Endothelial cell of hepatic sinusoid (primary cell): ENCODE results near the gene BACH2.

Experiments used
- in situ Hi-C: cut with HindIII; loops from 2 replicates; pipeline ENCODE4 v1.10.0; 2017; ENCODE audit warnings: low sequenced_read_pairs

BACH2 gene

GRCh38 chr6:90284236-90285041 is 12.2 kb downstream of the BACH2 start:
- in situ Hi-C loops: loop anchor here (5.0 to 25.0 kb wide), 2 partner anchors 72 to 322 kb away; no protein-coding TSS in a partner anchor

- in situ Hi-C loops: loop anchor here (25.0 kb wide), 1 partner anchor 320 kb away; no protein-coding TSS in a partner anchor
Measured at GRCh38 chr6:90282265-90282664, 14.4 kb downstream of the BACH2 start.

GRCh38 chr6:90278129-90278528 is 18.5 kb downstream of the BACH2 start:
- in situ Hi-C loops: loop anchor here (25.0 kb wide), 1 partner anchor 316 kb away; no protein-coding TSS in a partner anchor

DNA sequence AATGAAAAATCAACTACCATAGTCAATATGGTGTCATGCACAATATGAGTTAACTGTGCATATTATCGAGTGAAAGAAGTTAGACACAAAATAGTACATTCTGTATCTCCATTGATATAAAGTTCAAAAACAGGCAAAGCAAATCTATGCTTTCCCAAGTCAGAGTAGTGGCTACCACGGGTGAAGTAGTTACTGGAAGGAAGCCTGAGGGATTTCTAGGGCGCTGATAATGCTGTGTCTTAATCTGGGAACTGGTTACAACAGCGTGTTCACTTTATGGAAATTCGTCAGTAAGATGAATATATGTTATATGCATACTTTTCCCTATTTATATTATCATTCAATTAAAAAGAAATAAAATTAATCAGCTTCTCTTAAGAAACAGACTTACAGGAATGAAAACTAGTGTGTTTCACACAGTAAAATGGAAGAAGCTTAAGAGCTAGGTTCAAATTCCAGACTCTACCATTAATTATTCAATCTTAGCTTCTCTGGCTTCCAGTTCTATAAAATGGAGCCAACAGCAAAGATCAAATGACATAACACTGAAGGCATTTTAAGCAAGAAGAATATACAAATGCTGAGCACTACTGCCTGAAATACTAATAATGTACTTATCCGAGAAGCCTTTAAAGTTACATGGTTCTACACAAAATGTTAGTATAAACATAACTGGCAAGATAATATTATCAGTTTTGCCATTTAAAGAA is 19.2 kb downstream of the BACH2 start:
- in situ Hi-C loops: loop anchor here (25.0 kb wide), 1 partner anchor 315 kb away; no protein-coding TSS in a partner anchor

DNA sequence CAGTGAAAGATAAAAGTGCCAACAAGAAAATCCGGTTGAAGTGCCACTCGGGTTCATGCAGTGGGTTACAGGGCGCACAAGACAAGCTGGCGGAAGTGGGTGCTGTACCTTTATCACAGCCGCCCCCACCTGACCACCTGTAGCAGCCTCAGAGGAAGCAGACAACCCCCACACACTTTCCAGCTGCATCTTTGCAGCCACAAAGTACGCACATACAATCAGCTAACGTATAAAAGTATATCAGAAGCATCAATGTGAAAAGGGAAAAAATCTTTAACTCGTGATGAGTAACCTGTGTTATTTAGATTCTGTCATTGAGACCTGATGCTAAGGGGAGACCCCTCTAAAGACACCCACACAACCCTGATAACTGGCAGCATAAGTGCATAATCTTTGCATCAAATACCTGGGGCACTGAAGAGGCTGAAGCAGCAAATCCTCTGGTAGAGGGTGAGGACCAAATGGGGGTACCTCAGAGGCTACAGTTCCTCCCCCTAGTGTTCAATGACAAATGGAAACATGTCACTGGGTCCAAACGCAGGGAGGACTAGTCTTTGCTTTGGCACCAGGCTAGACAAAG is 22.1 kb downstream of the BACH2 start:
- in situ Hi-C loops: loop anchor here (25.0 kb wide), 1 partner anchor 312 kb away; no protein-coding TSS in a partner anchor

GRCh38 chr6:90273863-90274262 is 22.8 kb downstream of the BACH2 start:
- in situ Hi-C loops: no loop called here

DNA sequence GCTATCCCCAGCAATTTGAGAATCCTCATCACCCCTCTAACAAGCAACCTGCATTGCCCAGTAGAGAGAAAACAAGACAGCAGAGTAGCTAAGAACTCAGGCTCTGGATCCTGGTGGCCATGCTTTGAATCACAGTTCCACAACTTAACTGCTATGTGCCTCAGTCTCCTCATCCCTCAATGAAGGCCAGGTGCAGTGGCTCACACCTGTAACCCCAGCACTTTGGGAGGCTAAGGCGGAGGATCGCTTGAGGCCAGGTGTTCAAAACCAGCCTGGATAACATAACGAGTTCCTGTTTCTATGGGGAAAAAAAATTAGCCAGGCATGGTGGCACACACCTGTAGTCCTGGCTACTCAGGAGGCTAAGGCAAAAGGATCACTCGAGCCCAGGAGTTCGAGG is 23.7 kb downstream of the BACH2 start:
- in situ Hi-C loops: no loop called here

DNA sequence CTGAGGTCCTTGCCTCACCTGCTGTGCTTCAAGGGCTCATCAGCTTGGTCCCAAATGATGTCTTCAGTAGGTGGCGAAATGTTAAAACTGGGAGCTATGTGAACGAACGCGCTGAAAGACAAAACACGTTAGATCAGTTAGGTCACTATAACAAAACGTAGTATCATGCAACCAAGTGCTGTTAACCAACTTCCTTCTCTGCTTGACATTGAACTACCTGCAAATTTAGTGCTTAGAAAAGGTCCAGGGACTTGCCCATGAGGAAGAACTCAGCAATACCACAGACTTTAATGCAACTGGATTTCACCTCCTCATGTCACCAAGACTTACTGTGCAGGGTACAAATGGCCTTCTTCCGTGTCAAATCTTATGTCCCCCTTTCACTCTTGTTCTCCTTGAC is 24.8 kb downstream of the BACH2 start:
- in situ Hi-C loops: no loop called here

DNA sequence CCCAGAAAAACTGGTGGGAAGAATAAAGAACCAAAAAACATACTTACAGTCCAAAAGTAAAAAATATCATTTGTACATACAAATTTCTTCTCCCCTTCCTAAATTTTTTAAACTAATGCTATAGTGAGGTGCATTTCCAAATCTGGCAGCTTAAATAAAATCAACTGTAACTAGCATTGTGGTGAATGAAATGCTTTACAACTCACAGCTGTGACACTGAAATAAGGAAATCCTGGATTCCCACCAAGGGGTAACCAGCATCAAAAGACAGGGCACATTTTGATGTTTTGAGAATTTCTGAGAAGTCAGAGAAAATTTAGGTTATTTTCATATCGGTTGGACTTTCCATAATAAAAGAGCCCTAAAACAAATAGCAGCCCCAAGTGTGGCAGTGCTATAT is 27.3 kb downstream of the BACH2 start:
- in situ Hi-C loops: no loop called here

GRCh38 chr6:90268178-90268577 is 28.5 kb downstream of the BACH2 start:
- in situ Hi-C loops: no loop called here

DNA sequence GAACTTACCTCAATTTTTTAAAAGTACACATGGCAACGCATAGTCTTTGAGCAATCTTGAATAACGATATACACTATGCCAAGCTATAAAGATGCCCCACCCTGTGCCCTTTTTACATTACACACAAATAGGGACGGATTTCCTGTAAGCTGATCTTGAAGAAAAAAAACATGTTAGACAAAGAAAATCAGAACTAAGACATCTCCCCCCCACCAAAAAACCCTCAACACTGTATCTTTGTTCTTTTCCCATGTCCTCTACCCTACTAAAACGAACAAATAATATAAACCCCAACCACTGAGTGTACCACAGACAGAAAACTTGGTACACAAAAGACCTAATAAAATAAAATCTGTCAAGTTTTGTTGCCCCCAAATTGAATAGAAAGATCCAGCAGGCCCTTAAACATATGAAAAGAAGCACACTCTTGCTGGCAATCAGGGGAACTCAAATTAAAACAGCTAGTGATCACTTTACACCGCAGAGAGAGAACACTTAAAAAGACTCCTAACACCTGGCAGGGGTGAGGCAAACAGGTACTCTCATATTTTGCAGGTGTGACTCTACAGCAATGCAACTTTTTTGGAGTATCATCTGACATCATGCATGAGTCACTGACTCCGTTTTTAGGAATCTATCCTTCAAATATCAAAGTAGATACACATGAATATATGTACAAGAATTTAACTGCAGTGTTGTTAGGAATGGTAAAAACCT is 29.6 kb downstream of the BACH2 start:
- in situ Hi-C loops: no loop called here

DNA sequence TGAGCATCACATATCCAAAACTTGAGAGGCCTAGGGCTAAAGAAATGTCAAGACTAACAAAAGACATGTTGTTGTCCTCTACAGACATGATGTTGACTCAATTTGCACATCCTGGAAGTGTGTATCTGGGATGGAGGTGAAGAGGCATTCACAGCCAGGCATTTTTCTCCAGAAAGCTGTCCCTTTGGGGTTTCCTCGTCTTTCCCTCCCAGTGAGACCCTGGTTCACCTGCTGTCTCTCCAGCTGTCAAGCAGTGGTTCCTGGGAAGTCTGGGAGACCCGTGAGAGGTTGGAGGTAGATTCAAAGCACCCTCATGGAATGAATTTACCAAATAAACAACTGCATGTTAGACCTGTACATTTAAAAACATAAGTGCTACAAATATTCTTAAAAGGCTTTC is 32.1 kb downstream of the BACH2 start:
- in situ Hi-C loops: loop anchor here (5.0 kb wide), 1 partner anchor 102 kb away; no protein-coding TSS in a partner anchor

GRCh38 chr6:90263633-90264032 is 33.0 kb downstream of the BACH2 start:
- in situ Hi-C loops: loop anchor here (5.0 kb wide), 1 partner anchor 101 kb away; no protein-coding TSS in a partner anchor

- in situ Hi-C loops: loop anchor here (5.0 kb wide), 1 partner anchor 100 kb away; no protein-coding TSS in a partner anchor
Measured at GRCh38 chr6:90261801-90262200, 34.8 kb downstream of the BACH2 start.

DNA sequence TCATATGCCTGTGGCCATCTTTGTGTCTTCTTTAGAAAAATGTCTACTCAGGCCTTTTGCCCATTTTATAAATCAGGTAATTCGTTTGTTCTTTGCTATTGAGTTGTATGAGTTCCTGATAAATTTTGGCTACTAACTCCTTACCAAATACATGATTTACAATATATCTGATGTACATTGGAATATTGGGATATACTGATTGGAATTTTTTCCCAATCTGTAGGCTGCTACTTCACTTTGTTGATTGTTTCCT is 39.2 kb downstream of the BACH2 start:
- in situ Hi-C loops: no loop called here

DNA sequence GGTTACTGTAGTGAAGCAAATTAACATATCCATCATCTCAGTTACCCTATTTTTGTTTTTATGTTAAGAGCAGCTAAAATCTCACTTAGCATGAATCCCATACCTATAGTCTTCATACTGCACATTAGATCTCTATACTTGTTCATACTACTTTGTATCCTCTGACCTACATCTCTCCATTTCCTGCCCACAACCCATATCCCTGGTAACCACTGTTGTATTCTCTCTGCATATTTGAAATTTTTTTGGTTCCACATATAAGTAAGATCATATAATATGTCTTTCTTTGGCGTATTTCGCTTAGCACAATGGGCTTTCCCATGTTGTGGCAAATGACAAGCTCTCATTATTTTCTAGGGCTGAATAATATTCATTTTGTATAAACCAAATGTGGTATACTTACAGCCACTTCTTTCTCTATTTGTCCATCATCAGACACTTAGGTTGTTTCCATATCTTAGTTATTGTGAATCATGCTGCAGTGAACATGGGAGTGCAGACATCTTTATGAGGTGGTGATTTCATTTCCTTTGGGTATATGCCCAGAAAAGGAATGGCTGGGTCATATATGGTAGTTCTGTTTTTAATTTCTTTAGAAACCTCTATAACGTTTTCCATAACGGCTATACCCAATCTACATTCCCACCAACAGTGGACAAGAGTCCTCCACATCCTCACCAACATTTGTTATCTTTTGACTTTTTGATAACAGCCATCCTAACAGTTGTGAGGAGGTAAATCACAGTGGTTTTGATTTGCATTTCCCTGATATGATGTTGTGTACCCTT is 39.8 kb downstream of the BACH2 start:
- in situ Hi-C loops: no loop called here

DNA sequence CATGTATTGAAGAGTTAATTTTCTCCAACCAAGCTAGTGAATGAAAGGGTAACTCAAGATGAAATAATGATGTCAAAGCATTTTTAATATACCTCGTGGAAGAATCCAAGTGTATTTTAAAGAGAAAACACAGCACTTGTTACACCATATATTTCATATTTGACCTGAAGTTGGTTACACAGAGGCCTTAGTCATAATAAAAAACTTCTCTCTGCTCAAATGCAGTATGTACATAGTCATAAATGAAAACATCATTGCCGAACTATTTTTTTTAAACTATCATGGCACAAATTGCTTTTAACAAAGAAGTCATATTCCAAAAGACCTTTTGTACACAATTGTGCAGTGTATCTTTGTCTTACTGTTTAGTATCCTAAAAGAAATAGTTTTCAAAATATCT is 43.0 kb downstream of the BACH2 start:
- in situ Hi-C loops: no loop called here

DNA sequence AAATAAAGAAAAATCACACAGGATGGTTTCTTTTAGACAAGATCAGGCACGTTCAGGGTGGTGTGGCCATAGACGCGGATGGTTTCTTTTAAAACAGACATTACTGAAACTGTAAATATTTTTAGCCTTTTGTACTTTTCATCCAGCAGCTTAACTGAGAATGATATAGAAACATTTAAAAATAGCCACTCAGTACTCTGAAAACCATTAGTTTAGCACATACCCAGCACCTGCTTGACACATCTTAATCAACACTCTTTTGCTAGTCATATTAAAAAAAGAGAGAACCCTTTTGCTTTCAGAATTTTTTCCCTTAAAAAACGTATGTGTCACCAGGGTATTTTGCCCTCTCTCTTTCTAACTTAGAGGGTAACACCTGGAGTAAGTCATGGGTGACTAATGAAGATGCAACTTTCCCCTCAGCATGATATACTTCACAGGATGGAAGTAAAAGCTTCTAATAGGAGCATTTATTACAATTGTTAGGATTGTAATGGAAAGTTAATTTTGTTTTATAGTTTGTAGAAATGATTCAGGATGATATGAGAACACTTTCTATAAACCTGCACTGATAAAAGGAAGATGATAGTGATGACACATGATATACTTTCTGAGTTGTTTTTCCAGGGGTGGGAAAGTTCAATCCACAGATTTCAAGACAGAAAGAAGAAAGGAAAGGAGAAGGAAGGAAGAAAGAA is 45.2 kb downstream of the BACH2 start:
- in situ Hi-C loops: no loop called here

- in situ Hi-C loops: no loop called here
Measured at GRCh38 chr6:90250405-90250804, 46.2 kb downstream of the BACH2 start.

GRCh38 chr6:90249458-90249857 is 47.2 kb downstream of the BACH2 start:
- in situ Hi-C loops: no loop called here
